ENCODE data around the gene GRIA3.

The GRIA3 gene

GRCh38 chrX:123186801-123187200 is 2.7 kb downstream of the GRIA3 start:
- in situ Hi-C loops (cut with MboI; ENCODE audit: low pct_unique_long_range_greater_than_20kb, low sequenced_read_pairs, unreplicated experiment) = loop anchor here (25.0 kb wide), 1 partner anchor 226 kb away; no protein-coding TSS in a partner anchor
- no peak for TF ChIP-seq CTCF (IDR thresholded peaks at IDR 0.05; ENCODE audit: extremely low read depth, insufficient read depth, missing control alignments)
- DNase-seq (ENCODE audit: low spot score) = no peak

- DNase-seq (ENCODE audit: low spot score) = no peak
- TF ChIP-seq CTCF (IDR thresholded peaks at IDR 0.05; ENCODE audit: extremely low read depth, insufficient read depth, missing control alignments) = no peak
- in situ Hi-C loops (cut with MboI; ENCODE audit: low pct_unique_long_range_greater_than_20kb, low sequenced_read_pairs, unreplicated experiment) = loop anchor here (25.0 kb wide), 1 partner anchor 224 kb away; no protein-coding TSS in a partner anchor
These were observed 4.0 kb downstream of the GRIA3 start for GRCh38 chrX:123188081-123188480.

- no peak for TF ChIP-seq CTCF (IDR thresholded peaks at IDR 0.05; ENCODE audit: extremely low read depth, insufficient read depth, missing control alignments)
- no peak for DNase-seq (ENCODE audit: low spot score)
- in situ Hi-C loops (cut with MboI; ENCODE audit: low pct_unique_long_range_greater_than_20kb, low sequenced_read_pairs, unreplicated experiment) = loop anchor here (25.0 kb wide), 1 partner anchor 223 kb away; no protein-coding TSS in a partner anchor
These were observed 5.3 kb downstream of the GRIA3 start for GRCh38 chrX:123189338-123189737.

- in situ Hi-C loops (cut with MboI; ENCODE audit: low pct_unique_long_range_greater_than_20kb, low sequenced_read_pairs, unreplicated experiment) = loop anchor here (25.0 kb wide), 1 partner anchor 222 kb away; no protein-coding TSS in a partner anchor
- TF ChIP-seq CTCF (IDR thresholded peaks at IDR 0.05; ENCODE audit: extremely low read depth, insufficient read depth, missing control alignments) = no peak
- no peak for DNase-seq (ENCODE audit: low spot score)
These were observed 6.0 kb downstream of the GRIA3 start for GRCh38 chrX:123190096-123190495.

- DNase-seq (ENCODE audit: low spot score) = no peak
- TF ChIP-seq CTCF (IDR thresholded peaks at IDR 0.05; ENCODE audit: extremely low read depth, insufficient read depth, missing control alignments) = no peak
- in situ Hi-C loops (cut with MboI; ENCODE audit: low pct_unique_long_range_greater_than_20kb, low sequenced_read_pairs, unreplicated experiment) = loop anchor here (25.0 kb wide), 1 partner anchor 219 kb away; no protein-coding TSS in a partner anchor
These were observed 9.0 kb downstream of the GRIA3 start for GRCh38 chrX:123193101-123193500.

GRCh38 chrX:123199338-123199737 is 15.3 kb downstream of the GRIA3 start:
- TF ChIP-seq CTCF (IDR thresholded peaks at IDR 0.05; ENCODE audit: extremely low read depth, insufficient read depth, missing control alignments) = no peak
- in situ Hi-C loops (cut with MboI; ENCODE audit: low pct_unique_long_range_greater_than_20kb, low sequenced_read_pairs, unreplicated experiment) = loop anchor here (25.0 kb wide), 1 partner anchor 213 kb away; no protein-coding TSS in a partner anchor
- no peak for DNase-seq (ENCODE audit: low spot score)

All from GM13977 (cell line).